Measurements from ENCODE around the gene MAP1LC3A.

DNA sequence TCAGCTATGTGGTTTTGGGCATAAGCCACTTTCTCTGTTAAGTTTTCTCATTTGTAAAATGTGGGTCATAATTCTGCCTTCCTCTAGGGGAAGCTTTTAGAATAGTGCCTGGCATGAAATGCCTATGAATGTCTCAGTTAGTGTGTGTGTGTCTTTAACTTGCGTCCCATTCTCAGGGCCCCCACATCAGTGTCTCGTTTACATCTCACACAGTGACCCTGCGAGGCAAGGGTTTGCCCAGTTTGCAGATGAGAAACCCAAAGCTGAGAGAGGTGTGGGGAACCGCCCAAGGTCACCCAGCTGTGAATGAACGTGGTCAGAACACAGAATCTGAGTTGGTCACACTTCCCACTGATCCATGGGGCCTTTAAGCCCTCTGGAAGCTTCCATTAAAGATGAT lies 28.2 kb upstream of the MAP1LC3A start:
- TF ChIP-seq, protein P1, sequence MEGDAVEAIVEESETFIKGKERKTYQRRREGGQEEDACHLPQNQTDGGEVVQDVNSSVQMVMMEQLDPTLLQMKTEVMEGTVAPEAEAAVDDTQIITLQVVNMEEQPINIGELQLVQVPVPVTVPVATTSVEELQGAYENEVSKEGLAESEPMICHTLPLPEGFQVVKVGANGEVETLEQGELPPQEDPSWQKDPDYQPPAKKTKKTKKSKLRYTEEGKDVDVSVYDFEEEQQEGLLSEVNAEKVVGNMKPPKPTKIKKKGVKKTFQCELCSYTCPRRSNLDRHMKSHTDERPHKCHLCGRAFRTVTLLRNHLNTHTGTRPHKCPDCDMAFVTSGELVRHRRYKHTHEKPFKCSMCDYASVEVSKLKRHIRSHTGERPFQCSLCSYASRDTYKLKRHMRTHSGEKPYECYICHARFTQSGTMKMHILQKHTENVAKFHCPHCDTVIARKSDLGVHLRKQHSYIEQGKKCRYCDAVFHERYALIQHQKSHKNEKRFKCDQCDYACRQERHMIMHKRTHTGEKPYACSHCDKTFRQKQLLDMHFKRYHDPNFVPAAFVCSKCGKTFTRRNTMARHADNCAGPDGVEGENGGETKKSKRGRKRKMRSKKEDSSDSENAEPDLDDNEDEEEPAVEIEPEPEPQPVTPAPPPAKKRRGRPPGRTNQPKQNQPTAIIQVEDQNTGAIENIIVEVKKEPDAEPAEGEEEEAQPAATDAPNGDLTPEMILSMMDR (IDR thresholded peaks at IDR 0.05; ENCODE audit: borderline replicate concordance, extremely low read depth, low read length, poor library complexity, severe bottlenecking): no peak
- TF ChIP-seq EZH2 (IDR thresholded peaks at IDR 0.05; ENCODE audit: borderline replicate concordance, low read depth, low read length, severe bottlenecking): no peak
